Fibroblast of mammary gland (primary cell): Measurements from ENCODE around the gene ARPC4.
A peak's percentile ranks its signal among the peaks of the same experiment; 100 is the strongest.
"Not testable (repeated sequence)": the region's sequence is repeated elsewhere in the genome, so short reads cannot be mapped to it uniquely, and the experiment has no call there.

Experiments used
- DNase-seq: peaks from one replicate; pipeline ENCODE4 v3.0.0-alpha.2; 2010; ENCODE audit warnings: low read depth
- H3K4me3 ChIP-seq: 2 replicates; pipeline ENCODE4 v1.5.1; 2011; ENCODE audit warnings: low read depth, mild to moderate bottlenecking, low read length, moderate library complexity; ENCODE audit not compliant: control insufficient read depth
- TF ChIP-seq, protein P1 (sequence below): conservative IDR thresholded peaks from 2 replicates; pipeline ENCODE4 v1.5.1; 2011; ENCODE audit warnings: low read depth, low read length, inconsistent platforms; ENCODE audit not compliant: control insufficient read depth, insufficient read depth

Gene ARPC4

DNA sequence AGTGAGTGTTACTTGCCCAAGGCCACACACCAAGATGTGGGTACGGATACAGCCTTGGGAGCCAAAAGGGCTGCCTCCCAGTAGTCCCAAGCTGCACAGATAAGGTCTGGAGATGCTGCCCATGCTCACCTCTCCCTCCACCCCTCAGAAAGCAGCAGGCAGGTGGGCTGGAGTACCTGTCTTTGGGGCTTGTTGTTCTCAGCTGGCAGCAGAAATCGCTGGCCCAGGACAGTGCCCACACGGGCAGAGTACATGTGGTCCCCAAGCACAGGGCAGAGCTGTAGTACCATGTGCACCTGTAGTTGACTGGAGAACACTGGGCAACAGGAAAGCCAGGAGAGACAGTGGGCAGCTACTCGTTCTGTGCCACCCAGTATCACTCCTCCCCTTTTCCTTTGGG is 46.0 kb downstream of the ARPC4 start:
- no peak for DNase-seq
- TF ChIP-seq, protein P1, sequence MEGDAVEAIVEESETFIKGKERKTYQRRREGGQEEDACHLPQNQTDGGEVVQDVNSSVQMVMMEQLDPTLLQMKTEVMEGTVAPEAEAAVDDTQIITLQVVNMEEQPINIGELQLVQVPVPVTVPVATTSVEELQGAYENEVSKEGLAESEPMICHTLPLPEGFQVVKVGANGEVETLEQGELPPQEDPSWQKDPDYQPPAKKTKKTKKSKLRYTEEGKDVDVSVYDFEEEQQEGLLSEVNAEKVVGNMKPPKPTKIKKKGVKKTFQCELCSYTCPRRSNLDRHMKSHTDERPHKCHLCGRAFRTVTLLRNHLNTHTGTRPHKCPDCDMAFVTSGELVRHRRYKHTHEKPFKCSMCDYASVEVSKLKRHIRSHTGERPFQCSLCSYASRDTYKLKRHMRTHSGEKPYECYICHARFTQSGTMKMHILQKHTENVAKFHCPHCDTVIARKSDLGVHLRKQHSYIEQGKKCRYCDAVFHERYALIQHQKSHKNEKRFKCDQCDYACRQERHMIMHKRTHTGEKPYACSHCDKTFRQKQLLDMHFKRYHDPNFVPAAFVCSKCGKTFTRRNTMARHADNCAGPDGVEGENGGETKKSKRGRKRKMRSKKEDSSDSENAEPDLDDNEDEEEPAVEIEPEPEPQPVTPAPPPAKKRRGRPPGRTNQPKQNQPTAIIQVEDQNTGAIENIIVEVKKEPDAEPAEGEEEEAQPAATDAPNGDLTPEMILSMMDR = no peak
- no peak overlapping the region for H3K4me3 ChIP-seq

DNA sequence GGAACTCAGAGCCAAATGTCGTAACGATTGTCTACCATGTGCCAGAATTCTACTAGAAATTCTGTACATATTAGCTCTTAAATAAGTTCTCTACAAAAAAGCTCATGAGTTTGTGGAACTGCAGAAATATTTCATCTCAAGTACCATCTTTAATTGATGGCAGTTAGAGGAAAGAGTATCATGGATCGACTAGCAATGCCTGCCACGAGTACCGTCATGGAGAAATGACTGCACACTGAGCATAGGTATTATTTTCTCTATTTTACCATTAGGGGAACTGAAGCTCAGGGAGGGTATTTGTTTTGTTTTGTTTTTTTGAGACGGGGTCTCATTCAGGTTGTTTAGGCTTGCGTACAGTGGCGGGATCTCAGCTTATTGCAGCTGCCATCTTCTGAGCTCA is 48.1 kb downstream of the ARPC4 start:
- no peak overlapping the region for H3K4me3 ChIP-seq
- DNase-seq = no peak
- TF ChIP-seq, protein P1 = no peak

DNA sequence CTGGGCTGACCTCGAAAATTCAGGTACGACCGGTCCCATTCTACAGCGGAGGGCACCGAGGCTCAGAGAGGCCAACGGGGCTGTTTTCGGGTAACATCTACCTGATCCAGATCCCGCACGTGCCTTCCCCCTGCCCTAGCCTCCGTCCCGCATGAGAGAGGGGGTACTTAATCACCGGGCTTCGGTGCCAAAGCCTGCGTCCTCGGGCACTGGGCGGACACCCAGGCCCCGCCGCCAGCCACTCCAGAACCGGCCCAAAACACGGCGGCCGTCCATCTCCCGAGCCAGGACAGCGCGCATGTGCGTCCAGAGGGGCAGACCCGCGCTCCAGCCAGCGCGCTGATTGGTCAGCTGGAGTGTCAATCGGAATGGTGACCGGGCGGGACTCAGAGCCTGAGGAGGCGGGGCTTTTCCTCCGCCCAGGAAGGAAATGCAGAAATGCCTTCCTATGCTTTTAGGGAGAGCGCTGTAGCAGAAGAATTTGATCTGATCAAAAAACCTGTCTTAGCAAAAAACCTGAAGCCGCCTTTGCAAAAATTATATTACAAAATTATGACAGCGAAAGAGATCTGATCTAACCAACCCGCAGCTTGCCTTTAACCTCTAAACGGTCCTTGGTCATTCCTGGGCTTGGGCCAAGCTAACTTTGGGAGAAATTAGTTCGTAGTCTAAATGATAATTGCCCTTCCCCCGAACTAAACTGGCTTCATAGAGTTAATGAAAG is 51.0 kb downstream of the ARPC4 start, which contains the start of gene RPUSD3:
TSS of gene RPUSD3 (minus strand) at position 294 of the 724 bp plus-strand sequence. CDS start at position 276, 18 bp downstream.
- TF ChIP-seq, protein P1 = no peak
- DNase-seq = peak; percentile 94
- H3K4me3 ChIP-seq = peak within 1 kb of the TSS; percentile 92

DNA sequence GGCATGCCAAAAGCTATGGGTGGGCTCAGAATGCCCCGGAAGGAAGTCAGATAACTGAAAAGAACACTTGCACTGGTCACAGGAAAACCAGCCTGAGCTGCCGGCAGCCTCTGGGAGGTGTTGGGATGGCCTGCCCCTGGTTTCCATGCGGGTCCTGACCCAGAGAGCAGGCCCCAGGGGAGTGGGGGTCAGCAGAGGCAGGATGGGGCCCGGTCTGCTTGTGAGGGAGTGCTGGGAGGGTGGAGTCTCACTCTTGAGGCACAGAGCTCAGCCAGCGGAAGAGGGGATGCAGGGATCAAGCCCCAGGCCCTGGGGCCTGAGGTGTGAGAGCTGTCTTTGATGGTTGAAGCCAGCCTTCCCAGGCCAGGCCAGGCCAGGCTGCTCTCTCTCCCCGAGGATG is 53.3 kb downstream of the ARPC4 start:
- no peak for DNase-seq
- TF ChIP-seq, protein P1 = no peak
- no peak overlapping the region for H3K4me3 ChIP-seq

DNA sequence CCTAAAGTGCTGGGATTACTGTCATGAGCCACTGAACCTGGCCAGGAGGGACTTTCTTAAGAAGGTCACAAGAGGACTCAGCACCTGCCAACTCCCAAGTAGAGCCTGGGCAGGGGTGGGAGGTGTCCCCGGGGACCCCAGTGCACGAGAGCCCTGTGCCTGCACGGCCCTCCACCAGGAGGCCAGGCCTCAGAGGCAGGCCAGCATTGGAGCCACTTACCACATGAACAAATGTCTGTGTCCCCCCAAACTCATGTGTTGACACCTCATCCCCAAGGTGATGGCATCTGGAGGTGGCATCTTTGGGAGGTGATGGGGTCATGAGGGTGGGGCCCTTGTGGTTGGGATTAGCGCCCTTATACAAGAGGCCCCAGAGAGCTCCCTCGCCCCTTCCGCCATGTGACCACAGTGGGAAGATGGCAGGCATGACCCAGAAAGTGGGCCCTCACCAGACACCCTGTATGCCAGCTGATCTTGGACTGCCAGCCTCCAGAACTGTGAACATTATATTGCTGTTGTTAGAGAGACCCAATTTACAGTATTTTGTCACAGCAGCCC is 54.1 kb downstream of the ARPC4 start:
- TF ChIP-seq, protein P1 = no peak
- no peak overlapping the region for H3K4me3 ChIP-seq
- DNase-seq = no peak

DNA sequence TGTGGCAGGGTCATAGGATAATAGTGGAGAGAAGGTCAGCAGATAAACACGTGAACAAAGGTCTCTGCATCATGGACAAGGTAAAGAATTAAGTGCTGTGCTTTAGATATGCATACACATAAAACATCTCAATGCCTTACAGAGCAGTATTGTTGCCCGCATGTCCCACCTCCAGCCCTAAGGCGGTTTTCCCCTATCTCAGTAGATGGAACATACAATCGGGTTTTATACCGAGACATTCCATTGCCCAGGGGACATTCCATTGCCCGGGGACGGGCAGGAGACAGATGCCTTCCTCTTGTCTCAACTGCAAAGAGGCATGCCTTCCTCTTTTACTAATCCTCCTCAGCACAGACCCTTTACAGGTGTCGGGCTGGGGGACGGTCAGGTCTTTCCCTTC is 55.0 kb downstream of the ARPC4 start:
- not testable (repeated sequence) for DNase-seq, H3K4me3 ChIP-seq

DNA sequence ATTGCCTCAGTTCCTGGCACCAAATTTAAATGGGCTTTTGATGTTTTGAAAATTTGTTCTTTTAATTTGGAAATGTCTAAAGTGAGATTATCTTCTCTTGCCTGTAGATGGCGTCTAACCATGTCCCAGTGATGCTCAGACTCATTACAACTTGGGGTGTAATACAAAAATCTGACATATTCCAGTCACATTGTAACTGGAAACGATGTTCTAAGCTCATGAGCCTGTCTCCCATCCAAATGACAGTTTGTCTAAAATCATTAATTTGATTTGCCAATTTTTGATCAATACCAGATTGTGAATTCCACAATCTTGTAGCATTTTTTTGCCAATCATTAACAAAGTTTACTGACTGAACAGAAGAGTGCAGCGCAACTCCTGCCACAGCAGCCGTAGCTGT is 56.0 kb downstream of the ARPC4 start:
- TF ChIP-seq, protein P1 = peak; percentile 57
- DNase-seq = peak; percentile 63
- H3K4me3 ChIP-seq = not testable (repeated sequence)

DNA sequence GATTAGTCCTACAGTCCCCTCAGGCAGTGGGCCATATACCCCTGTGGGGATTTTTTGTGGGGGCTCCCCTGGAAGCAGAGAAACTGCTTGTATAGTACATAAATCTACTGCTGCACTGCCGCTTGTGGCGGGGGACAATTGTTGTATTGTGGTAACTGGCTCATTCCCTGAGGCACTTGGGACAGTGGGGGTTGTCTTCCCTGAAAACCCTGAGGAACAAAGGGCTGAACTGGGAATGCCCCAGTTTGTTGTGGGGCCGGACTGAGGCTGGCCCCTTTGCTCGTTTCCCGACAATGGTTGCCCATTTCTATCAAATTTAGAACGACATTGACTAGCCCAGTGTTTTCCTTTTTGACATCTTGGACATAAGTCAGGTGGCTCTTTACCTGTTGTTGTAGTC is 58.5 kb downstream of the ARPC4 start:
- not testable (repeated sequence) for H3K4me3 ChIP-seq, DNase-seq

DNA sequence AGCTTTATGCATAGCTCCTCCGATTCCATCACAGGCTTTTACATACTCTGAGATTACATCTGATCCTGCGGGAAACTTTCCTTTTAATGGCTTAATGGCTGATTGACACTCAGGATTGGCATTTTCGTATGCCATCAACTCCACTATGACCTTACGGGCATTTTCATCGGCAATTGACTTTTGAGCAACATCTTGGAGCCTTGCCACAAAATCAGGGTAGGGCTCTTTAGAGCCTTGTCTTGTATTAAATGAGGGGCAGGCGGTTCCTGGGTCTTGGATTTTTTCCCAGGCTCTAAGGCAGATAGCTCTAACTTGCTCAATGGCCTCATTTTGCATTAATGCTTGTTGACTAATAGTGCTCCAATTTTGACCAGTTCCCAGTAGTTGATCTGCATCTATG is 59.0 kb downstream of the ARPC4 start:
- H3K4me3 ChIP-seq, DNase-seq: not testable (repeated sequence)
